ENCODE data around the gene FBXO5. TPM values are rescaled to one million over a fixed set of nuclear protein-coding genes. Genes with fewer than 3 reads are reported as not detected.

The FBXO5 gene
- total and polyA plus RNA-seq, 12 donors: 0.80 to 4.2 (median 1.4) TPM

- intact Hi-C loops (cut with DNase I): no loop called here
- no peak for TF ChIP-seq CTCF (IDR thresholded peaks at IDR 0.05)
- 94 to 95% methylated on average over 3 of the region's 3 CpGs for WGBS, 2 donors
- ATAC-seq (no peak), DNase-seq (no peak)
- no peaks in the 10 kb centered on the region for H3K27me3 ChIP-seq
- H3K36me3 ChIP-seq: no peaks in the 10 kb centered on the region
- H3K4me3 ChIP-seq: no peak overlapping the region
- H3K4me1 ChIP-seq: no peaks in the 10 kb centered on the region
- H3K9me3 ChIP-seq: no peaks in the 10 kb centered on the region
- no peak overlapping the region for H3K27ac ChIP-seq
Measured at GRCh38 chr6:153018355-153018754, 35.5 kb upstream of the FBXO5 start.

GRCh38 chr6:153016846-153017245 is 34.0 kb upstream of the FBXO5 start:
- no peaks in the 10 kb centered on the region for H3K9me3 ChIP-seq

GRCh38 chr6:153015094-153015640 is 32.3 kb upstream of the FBXO5 start:
- Histone ChIP-seq H3K27ac (no peak overlapping the region), H3K4me3 (no peak overlapping the region), H3K9me3 (no peaks in the 10 kb centered on the region), H3K4me1 (no peaks in the 10 kb centered on the region), H3K27me3 (no peaks in the 10 kb centered on the region), H3K36me3 (no peaks in the 10 kb centered on the region)
- TF ChIP-seq CTCF (IDR thresholded peaks at IDR 0.05): no peak
- WGBS, 2 donors: 84 to 85% methylated on average over 4 of the region's 4 CpGs
- ATAC-seq (no peak), DNase-seq (no peak)
- intact Hi-C loops (cut with DNase I): no loop called here

More at GRCh38 chr6:153016846-153017245, 34.0 kb upstream of the FBXO5 start:
- Histone ChIP-seq H3K27me3 (no peaks in the 10 kb centered on the region), H3K36me3 (no peaks in the 10 kb centered on the region), H3K27ac (no peak overlapping the region), H3K4me1 (no peaks in the 10 kb centered on the region), H3K4me3 (no peak overlapping the region)
- TF ChIP-seq CTCF (IDR thresholded peaks at IDR 0.05): no peak
- 72 to 73% methylated on average over 3 of the region's 3 CpGs for WGBS, 2 donors
- intact Hi-C loops (cut with DNase I): no loop called here
- ATAC-seq (no peak), DNase-seq (no peak)

- Histone ChIP-seq H3K4me1 (no peaks in the 10 kb centered on the region), H3K4me3 (no peak overlapping the region), H3K27ac (no peak overlapping the region), H3K36me3 (no peaks in the 10 kb centered on the region), H3K9me3 (no peaks in the 10 kb centered on the region), H3K27me3 (no peaks in the 10 kb centered on the region)
- no peak for TF ChIP-seq CTCF (IDR thresholded peaks at IDR 0.05)
- DNase-seq (no peak), ATAC-seq (no peak)
- 69 to 74% methylated on average over 2 of the region's 2 CpGs for WGBS, 2 donors
- intact Hi-C loops (cut with DNase I): loop anchor here in 1 of 10 donors (5.0 kb wide), 1 partner anchor 41 kb away; no protein-coding TSS in a partner anchor
Measured at GRCh38 chr6:153013438-153013837, 30.6 kb upstream of the FBXO5 start.
